NCI-H2196 (cell line): ENCODE measurements around the gene MAP3K9.
"Not testable (repeated sequence)": the region's sequence is repeated elsewhere in the genome, so short reads cannot be mapped to it uniquely, and the experiment has no call there.

Experiments used
- DNase-seq: peaks from one replicate; lab custom pipeline; 2025; ENCODE audit not compliant: unreplicated experiment; lab: John Stamatoyannopoulos, UW

The MAP3K9 gene

GRCh38 chr14:70726651-70727375 lies 82.5 kb downstream of the MAP3K9 start:
- peak; percentile 52 for DNase-seq

GRCh38 chr14:70724944-70725343 lies 84.4 kb downstream of the MAP3K9 start:
- DNase-seq: no peak

- DNase-seq: no peak
Observed at GRCh38 chr14:70724110-70724509, 85.2 kb downstream of the MAP3K9 start.

GRCh38 chr14:70723276-70723675 lies 86.0 kb downstream of the MAP3K9 start:
- DNase-seq: no peak

GRCh38 chr14:70722418-70722817 lies 86.9 kb downstream of the MAP3K9 start:
- no peak for DNase-seq

GRCh38 chr14:70721542-70721941 lies 87.8 kb downstream of the MAP3K9 start:
- no peak for DNase-seq

GRCh38 chr14:70718383-70719118 lies 90.8 kb downstream of the MAP3K9 start:
- DNase-seq: no peak

- DNase-seq: no peak
Observed at GRCh38 chr14:70716958-70717357, 92.4 kb downstream of the MAP3K9 start.

- DNase-seq: no peak
Observed at GRCh38 chr14:70716483-70716882, 92.8 kb downstream of the MAP3K9 start.

GRCh38 chr14:70714055-70714550 lies 95.2 kb downstream of the MAP3K9 start:
- DNase-seq: peak; percentile 68

GRCh38 chr14:70713511-70713916 lies 95.8 kb downstream of the MAP3K9 start:
- DNase-seq: no peak

GRCh38 chr14:70713096-70713495 lies 96.2 kb downstream of the MAP3K9 start:
- DNase-seq: no peak

GRCh38 chr14:70711451-70711850 lies 97.9 kb downstream of the MAP3K9 start:
- DNase-seq: no peak

GRCh38 chr14:70709726-70710382 lies 99.5 kb downstream of the MAP3K9 start:
- DNase-seq: peak; percentile 57

- DNase-seq: no peak
Observed at GRCh38 chr14:70708717-70709570, 100.4 kb downstream of the MAP3K9 start.

GRCh38 chr14:70707138-70708038 lies 101.9 kb downstream of the MAP3K9 start:
- DNase-seq: peak; percentile 43

GRCh38 chr14:70706177-70706576 lies 103.1 kb downstream of the MAP3K9 start:
- DNase-seq: no peak

- no peak for DNase-seq
Observed at GRCh38 chr14:70704960-70705359, 104.4 kb downstream of the MAP3K9 start.

- not testable (repeated sequence) for DNase-seq
Observed at GRCh38 chr14:70703621-70704168, 105.6 kb downstream of the MAP3K9 start.
